ENCODE data around the gene LY9.
A peak's percentile ranks its signal among the peaks of the same experiment; 100 is the strongest.
"Not testable (repeated sequence)": the region's sequence is repeated elsewhere in the genome, so short reads cannot be mapped to it uniquely, and the experiment has no call there.

Gene LY9

DNA sequence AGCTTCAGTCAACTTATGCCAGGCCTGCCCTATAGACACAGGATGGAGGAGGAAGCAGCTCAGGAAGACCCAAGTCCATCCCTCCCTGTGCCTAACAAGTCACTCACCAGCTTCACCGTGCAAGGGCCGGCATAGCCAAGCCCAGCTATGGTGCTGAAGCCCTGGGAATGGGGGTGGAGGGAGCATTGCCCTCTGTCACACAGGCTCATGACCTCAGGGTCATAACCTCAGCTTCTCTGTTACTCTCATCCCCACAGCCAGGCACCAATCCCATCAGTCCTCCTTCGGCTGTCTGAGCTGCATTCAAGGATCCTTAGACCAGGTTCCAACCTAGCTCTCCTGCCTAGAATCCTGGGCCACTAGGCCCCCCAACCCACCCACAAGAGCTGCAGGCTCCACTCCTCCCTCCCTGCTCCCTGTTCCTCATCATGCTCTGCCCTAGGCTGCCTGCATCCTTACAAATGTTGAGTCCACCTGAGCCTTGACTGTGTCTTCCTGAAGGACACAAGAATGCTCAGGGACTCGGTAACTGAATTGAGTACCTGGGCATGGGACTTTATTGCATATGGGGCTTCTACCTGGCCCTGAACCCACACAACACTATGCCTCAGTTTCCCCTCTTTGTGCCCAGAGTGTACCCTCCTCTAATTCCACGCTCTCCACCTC is 65.0 kb downstream of the LY9 start:
- Histone ChIP-seq H3K36me3 (ENCODE audit: control insufficient read depth, insufficient read depth, low read length) (no peaks in the 10 kb centered on the region), H3K27ac (ENCODE audit: insufficient read depth, low read length, poor library complexity, severe bottlenecking) (no peak overlapping the region)

DNA sequence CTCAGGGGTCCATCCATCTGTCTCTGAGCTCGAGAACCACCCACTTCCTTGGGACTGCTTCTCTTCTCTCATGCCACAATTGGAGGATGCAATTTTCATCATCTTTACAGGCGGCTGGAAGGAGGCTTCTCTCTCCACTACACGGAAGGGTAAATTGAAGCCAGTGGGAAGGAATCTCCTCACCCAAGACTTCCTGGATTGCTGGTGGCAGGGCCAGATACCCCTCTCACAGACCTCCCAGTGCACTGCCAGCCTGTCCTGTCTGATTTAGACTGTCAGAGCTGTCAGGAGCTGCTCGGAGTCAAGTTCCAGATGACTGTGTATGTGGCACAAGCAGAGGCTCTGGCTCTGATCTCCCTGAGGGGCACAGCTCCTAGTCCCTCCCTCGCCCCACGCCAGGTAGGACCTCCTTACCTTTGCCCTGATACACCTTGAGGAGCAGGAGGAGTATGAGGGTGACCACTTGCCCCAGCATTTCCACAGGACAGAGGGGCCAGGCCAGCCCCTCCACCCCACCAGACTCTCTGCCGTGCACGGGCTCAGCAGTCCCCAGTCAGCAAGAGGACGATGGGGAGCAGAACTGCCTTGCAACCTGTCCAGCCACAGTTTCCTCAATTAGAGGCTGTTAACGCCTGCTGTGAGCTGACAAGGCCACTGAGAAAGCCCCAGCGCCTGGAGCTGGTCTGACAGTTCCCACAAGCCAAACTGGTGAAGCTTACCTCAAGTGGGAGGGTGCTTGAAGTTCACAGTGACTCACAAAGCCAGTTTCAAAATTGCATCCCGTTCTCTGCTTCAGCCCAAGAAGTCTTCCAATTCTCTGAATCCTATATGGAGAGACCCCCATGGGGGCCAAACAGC is 66.5 kb downstream of the LY9 start, which contains the start of gene CD244:
TSS of gene CD244 (minus strand) at position 685 of the 858 bp plus-strand sequence. CDS start at position 475, 210 bp downstream.
- Histone ChIP-seq H3K27ac (ENCODE audit: insufficient read depth, low read length, poor library complexity, severe bottlenecking) (no peak within 1 kb of the TSS), H3K27me3 (replicated peaks; ENCODE audit: control insufficient read depth, insufficient read depth, low read length, poor library complexity, severe bottlenecking) (no peaks in the 10 kb centered on the region), H3K36me3 (ENCODE audit: control insufficient read depth, insufficient read depth, low read length) (no peaks in the 10 kb centered on the region), H3K4me3 (ENCODE audit: insufficient read depth, low read depth, low read length, poor library complexity, severe bottlenecking) (no peak within 1 kb of the TSS), H3K4me1 (ENCODE audit: control insufficient read depth, insufficient read depth, low read length, poor library complexity, severe bottlenecking) (no peaks in the 10 kb centered on the region), H3K9me3 (ENCODE audit: control insufficient read depth, low read length) (no peaks in the 10 kb centered on the region)
- peak in 2 of 3 donors; percentile 10 to 17 for DNase-seq

More for the DNA sequence above, 65.0 kb downstream of the LY9 start:
- no peaks in the 10 kb centered on the region for H3K27me3 ChIP-seq (replicated peaks; ENCODE audit: control insufficient read depth, insufficient read depth, low read length, poor library complexity, severe bottlenecking)
- H3K9me3 ChIP-seq (ENCODE audit: control insufficient read depth, low read length), result no peaks in the 10 kb centered on the region
- no peak for DNase-seq
- H3K4me3 ChIP-seq (ENCODE audit: insufficient read depth, low read depth, low read length, poor library complexity, severe bottlenecking), result no peak overlapping the region
- no peaks in the 10 kb centered on the region for H3K4me1 ChIP-seq (ENCODE audit: control insufficient read depth, insufficient read depth, low read length, poor library complexity, severe bottlenecking)

DNA sequence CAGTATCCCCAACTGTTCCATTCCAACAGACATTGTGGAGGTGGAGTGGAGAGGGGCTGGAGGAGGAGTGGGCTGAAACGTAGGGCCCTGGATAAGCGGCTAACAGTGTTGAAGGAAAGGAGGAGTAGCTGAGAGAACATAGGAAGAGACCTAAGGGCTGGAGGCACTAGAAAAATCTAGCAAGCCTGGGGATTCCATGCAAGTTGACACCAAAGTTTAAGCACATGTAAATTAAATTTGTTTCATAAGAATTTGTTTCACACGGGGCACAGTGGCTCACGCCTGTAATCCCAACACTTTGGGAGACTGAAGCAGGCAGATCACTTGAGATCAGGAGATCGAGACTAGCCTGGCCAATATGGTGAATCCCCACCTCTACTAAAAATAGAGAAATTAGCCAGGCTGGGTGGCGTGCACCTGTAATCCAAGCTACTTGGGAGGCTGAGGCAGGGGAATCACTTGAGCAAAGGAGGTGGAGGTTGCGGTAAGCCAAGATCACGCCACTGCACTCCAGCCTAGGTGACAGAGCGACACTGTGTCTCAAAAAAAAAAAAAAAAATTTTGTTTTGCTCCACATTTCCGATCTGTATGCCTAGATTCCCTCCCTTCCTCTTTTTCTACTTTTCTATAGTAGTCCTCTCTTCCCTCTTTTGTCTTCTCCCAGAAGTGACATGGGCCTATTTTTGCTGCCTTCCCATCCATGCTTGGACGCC is 67.2 kb downstream of the LY9 start:
- DNase-seq, result no peak
- Histone ChIP-seq H3K36me3 (ENCODE audit: control insufficient read depth, insufficient read depth, low read length) (no peaks in the 10 kb centered on the region), H3K27me3 (replicated peaks; ENCODE audit: control insufficient read depth, insufficient read depth, low read length, poor library complexity, severe bottlenecking) (no peaks in the 10 kb centered on the region), H3K27ac (ENCODE audit: insufficient read depth, low read length, poor library complexity, severe bottlenecking) (no peak overlapping the region), H3K4me1 (ENCODE audit: control insufficient read depth, insufficient read depth, low read length, poor library complexity, severe bottlenecking) (no peaks in the 10 kb centered on the region), H3K4me3 (ENCODE audit: insufficient read depth, low read depth, low read length, poor library complexity, severe bottlenecking) (no peak overlapping the region), H3K9me3 (ENCODE audit: control insufficient read depth, low read length) (no peaks in the 10 kb centered on the region)

- no peaks in the 10 kb centered on the region for H3K4me1 ChIP-seq (ENCODE audit: control insufficient read depth, insufficient read depth, low read length, poor library complexity, severe bottlenecking)
- H3K9me3 ChIP-seq (ENCODE audit: control insufficient read depth, low read length), result no peaks in the 10 kb centered on the region
- H3K36me3 ChIP-seq (ENCODE audit: control insufficient read depth, insufficient read depth, low read length), result no peaks in the 10 kb centered on the region
- H3K27me3 ChIP-seq (replicated peaks; ENCODE audit: control insufficient read depth, insufficient read depth, low read length, poor library complexity, severe bottlenecking), result no peaks in the 10 kb centered on the region
- H3K4me3 ChIP-seq (ENCODE audit: insufficient read depth, low read depth, low read length, poor library complexity, severe bottlenecking), result no peak overlapping the region
- no peak for DNase-seq
- H3K27ac ChIP-seq (ENCODE audit: insufficient read depth, low read length, poor library complexity, severe bottlenecking), result no peak overlapping the region
These were observed 67.8 kb downstream of the LY9 start for GRCh38 chr1:160863774-160864131.

- no peaks in the 10 kb centered on the region for H3K4me1 ChIP-seq (ENCODE audit: control insufficient read depth, insufficient read depth, low read length, poor library complexity, severe bottlenecking)
- H3K9me3 ChIP-seq (ENCODE audit: control insufficient read depth, low read length), result no peaks in the 10 kb centered on the region
- no peak for DNase-seq
- no peaks in the 10 kb centered on the region for H3K27me3 ChIP-seq (replicated peaks; ENCODE audit: control insufficient read depth, insufficient read depth, low read length, poor library complexity, severe bottlenecking)
- H3K27ac ChIP-seq (ENCODE audit: insufficient read depth, low read length, poor library complexity, severe bottlenecking), result no peak overlapping the region
- no peak overlapping the region for H3K4me3 ChIP-seq (ENCODE audit: insufficient read depth, low read depth, low read length, poor library complexity, severe bottlenecking)
- no peaks in the 10 kb centered on the region for H3K36me3 ChIP-seq (ENCODE audit: control insufficient read depth, insufficient read depth, low read length)
These were observed 68.2 kb downstream of the LY9 start for GRCh38 chr1:160864173-160864572.

GRCh38 chr1:160865337-160865736 is 69.4 kb downstream of the LY9 start:
- Histone ChIP-seq H3K27ac (ENCODE audit: insufficient read depth, low read length, poor library complexity, severe bottlenecking) (no peak overlapping the region), H3K4me1 (ENCODE audit: control insufficient read depth, insufficient read depth, low read length, poor library complexity, severe bottlenecking) (no peaks in the 10 kb centered on the region), H3K27me3 (replicated peaks; ENCODE audit: control insufficient read depth, insufficient read depth, low read length, poor library complexity, severe bottlenecking) (no peaks in the 10 kb centered on the region), H3K36me3 (ENCODE audit: control insufficient read depth, insufficient read depth, low read length) (no peaks in the 10 kb centered on the region), H3K4me3 (ENCODE audit: insufficient read depth, low read depth, low read length, poor library complexity, severe bottlenecking) (no peak overlapping the region), H3K9me3 (ENCODE audit: control insufficient read depth, low read length) (no peaks in the 10 kb centered on the region)
- DNase-seq, result no peak

DNA sequence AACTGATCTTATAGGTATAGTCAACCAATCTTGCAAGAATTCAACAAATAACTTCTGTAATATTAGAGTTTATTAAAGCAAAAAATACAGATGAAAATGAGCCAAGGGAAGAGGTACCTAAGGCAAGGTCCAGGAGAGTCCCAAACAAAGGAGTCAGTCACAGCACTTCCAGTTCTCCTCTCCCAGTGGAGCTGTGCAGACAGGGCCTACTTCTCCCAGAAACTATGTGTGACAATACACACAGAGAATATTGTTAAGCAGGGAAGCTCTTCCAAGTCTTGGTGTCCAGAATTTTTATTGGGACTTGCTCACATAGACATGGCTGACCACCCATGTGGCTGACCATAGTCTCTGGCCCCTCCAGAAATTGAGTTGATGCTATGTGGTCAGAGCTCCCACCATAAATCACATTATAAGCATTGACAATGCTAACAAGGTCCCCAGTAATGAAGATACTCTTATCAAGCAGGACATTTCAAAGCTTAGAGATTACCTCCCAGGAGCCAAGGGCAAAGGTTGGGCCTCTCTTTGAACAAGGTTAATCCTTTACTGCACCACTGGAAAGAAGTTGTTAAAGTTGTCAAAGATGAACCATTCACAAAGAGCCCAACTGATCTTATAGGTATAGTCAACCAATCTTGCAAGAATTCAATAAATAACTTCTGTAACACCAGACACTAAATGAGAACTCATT is 70.2 kb downstream of the LY9 start:
- no peaks in the 10 kb centered on the region for H3K9me3 ChIP-seq (ENCODE audit: control insufficient read depth, low read length)
- no peaks in the 10 kb centered on the region for H3K4me1 ChIP-seq (ENCODE audit: control insufficient read depth, insufficient read depth, low read length, poor library complexity, severe bottlenecking)
- no peak overlapping the region for H3K4me3 ChIP-seq (ENCODE audit: insufficient read depth, low read depth, low read length, poor library complexity, severe bottlenecking)
- H3K27me3 ChIP-seq (replicated peaks; ENCODE audit: control insufficient read depth, insufficient read depth, low read length, poor library complexity, severe bottlenecking), result no peaks in the 10 kb centered on the region
- H3K36me3 ChIP-seq (ENCODE audit: control insufficient read depth, insufficient read depth, low read length), result no peaks in the 10 kb centered on the region
- H3K27ac ChIP-seq (ENCODE audit: insufficient read depth, low read length, poor library complexity, severe bottlenecking), result no peak overlapping the region
- DNase-seq, result no peak

- H3K27me3 ChIP-seq (replicated peaks; ENCODE audit: control insufficient read depth, insufficient read depth, low read length, poor library complexity, severe bottlenecking), result no peaks in the 10 kb centered on the region
- no peak overlapping the region for H3K4me3 ChIP-seq (ENCODE audit: insufficient read depth, low read depth, low read length, poor library complexity, severe bottlenecking)
- DNase-seq, result no peak
- H3K9me3 ChIP-seq (ENCODE audit: control insufficient read depth, low read length), result no peaks in the 10 kb centered on the region
- no peaks in the 10 kb centered on the region for H3K36me3 ChIP-seq (ENCODE audit: control insufficient read depth, insufficient read depth, low read length)
- H3K27ac ChIP-seq (ENCODE audit: insufficient read depth, low read length, poor library complexity, severe bottlenecking), result no peak overlapping the region
- no peaks in the 10 kb centered on the region for H3K4me1 ChIP-seq (ENCODE audit: control insufficient read depth, insufficient read depth, low read length, poor library complexity, severe bottlenecking)
These were observed 70.8 kb downstream of the LY9 start for GRCh38 chr1:160866695-160867260.

DNA sequence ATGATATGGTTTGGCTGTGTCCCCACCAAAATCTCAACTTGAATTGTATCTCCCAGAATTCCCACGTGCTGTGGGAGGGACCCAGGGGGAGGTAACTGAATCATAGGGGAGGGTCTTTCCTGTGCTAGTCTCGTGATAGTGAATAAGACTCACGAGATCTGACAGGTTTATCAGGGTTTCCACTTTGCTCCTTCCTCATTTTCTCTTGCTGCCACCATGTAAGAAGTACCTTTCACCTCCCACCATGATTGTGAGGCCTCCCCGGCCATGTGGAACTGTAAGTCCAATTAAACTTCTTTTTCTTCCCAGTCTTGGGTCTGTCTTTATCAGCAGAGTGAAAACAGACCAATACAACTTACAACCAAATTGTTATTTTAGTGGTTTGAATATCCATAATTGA is 71.7 kb downstream of the LY9 start:
- not testable (repeated sequence) for H3K27me3 ChIP-seq (replicated peaks; ENCODE audit: control insufficient read depth, insufficient read depth, low read length, poor library complexity, severe bottlenecking); H3K4me1 ChIP-seq (ENCODE audit: control insufficient read depth, insufficient read depth, low read length, poor library complexity, severe bottlenecking); DNase-seq; H3K27ac ChIP-seq (ENCODE audit: insufficient read depth, low read length, poor library complexity, severe bottlenecking); H3K4me3 ChIP-seq (ENCODE audit: insufficient read depth, low read depth, low read length, poor library complexity, severe bottlenecking); H3K9me3 ChIP-seq (ENCODE audit: control insufficient read depth, low read length); H3K36me3 ChIP-seq (ENCODE audit: control insufficient read depth, insufficient read depth, low read length)

Measured in effector memory CD4-positive, alpha-beta T cell (primary cell).